Stimulated activated CD4-positive, alpha-beta T cell treated with anti-CD3 and anti-CD28 coated beads, Interleukin-12 subunit alpha, Interleukin-12 subunit beta, amount 100 ng/mL, for 24 hours (primary cell): ENCODE measurements around the gene FGF19.
"Not testable (repeated sequence)": the region's sequence is repeated elsewhere in the genome, so short reads cannot be mapped to it uniquely, and the experiment has no call there.

Source experiments
- DNase-seq, 2 experiments: peaks; one replicate each; pipeline ENCODE4 v3.0.0-alpha.2; 2020; ENCODE audit warnings: low read depth in 2 of 2

Gene FGF19

GRCh38 chr11:69696749-69697468 is 6.9 kb downstream of the FGF19 start:
- DNase-seq = no peak

GRCh38 chr11:69695995-69696394 is 7.8 kb downstream of the FGF19 start:
- not testable (repeated sequence) for DNase-seq

- no peak for DNase-seq
Measured at GRCh38 chr11:69695581-69695980, 8.2 kb downstream of the FGF19 start.

- DNase-seq = no peak
Measured at GRCh38 chr11:69694781-69695180, 9.0 kb downstream of the FGF19 start.

GRCh38 chr11:69692422-69692821 is 11.4 kb downstream of the FGF19 start:
- DNase-seq = no peak

- DNase-seq = no peak
Measured at GRCh38 chr11:69691463-69691862, 12.4 kb downstream of the FGF19 start.

- DNase-seq = no peak
Measured at GRCh38 chr11:69689484-69690319, 14.1 kb downstream of the FGF19 start.

GRCh38 chr11:69687969-69688771 is 15.7 kb downstream of the FGF19 start:
- DNase-seq = not testable (repeated sequence)

- no peak for DNase-seq
Measured at GRCh38 chr11:69686856-69687255, 17.0 kb downstream of the FGF19 start.

- DNase-seq = no peak
Measured at GRCh38 chr11:69686452-69686851, 17.4 kb downstream of the FGF19 start.

GRCh38 chr11:69685348-69685747 is 18.5 kb downstream of the FGF19 start:
- no peak for DNase-seq

- DNase-seq = no peak
Measured at GRCh38 chr11:69684651-69685050, 19.2 kb downstream of the FGF19 start.

GRCh38 chr11:69683764-69684333 is 20.0 kb downstream of the FGF19 start:
- no peak for DNase-seq

GRCh38 chr11:69682681-69683326 is 21.0 kb downstream of the FGF19 start:
- no peak for DNase-seq

GRCh38 chr11:69682221-69682620 is 21.6 kb downstream of the FGF19 start:
- no peak for DNase-seq

- DNase-seq = no peak
Measured at GRCh38 chr11:69680688-69681087, 23.1 kb downstream of the FGF19 start.

- DNase-seq = no peak
Measured at GRCh38 chr11:69677749-69678148, 26.1 kb downstream of the FGF19 start.

- DNase-seq = peak; percentile 90 to 91
Measured at GRCh38 chr11:69674886-69675714, 28.7 kb downstream of the FGF19 start, which contains the start of gene LTO1. Gene LTO1, minus strand, starts transcription at chr11:69675353. Its CDS starts 114 bp downstream, at chr11:69675239.

- no peak for DNase-seq
Measured at GRCh38 chr11:69674267-69674885, 29.4 kb downstream of the FGF19 start.
